ENCODE measurements around the gene DNAJC6. TPM values are rescaled to one million over a fixed set of nuclear protein-coding genes. Genes with fewer than 3 reads are reported as not detected.
A peak's percentile ranks its signal among the peaks of the same experiment; 100 is the strongest.
"Not testable (repeated sequence)": the region's sequence is repeated elsewhere in the genome, so short reads cannot be mapped to it uniquely, and the experiment has no call there.

Gene DNAJC6
- 2.2 and 3.5 TPM in 2 replicates for total RNA-seq (2014; rRNA removed; shearing (Covaris generic))

DNA sequence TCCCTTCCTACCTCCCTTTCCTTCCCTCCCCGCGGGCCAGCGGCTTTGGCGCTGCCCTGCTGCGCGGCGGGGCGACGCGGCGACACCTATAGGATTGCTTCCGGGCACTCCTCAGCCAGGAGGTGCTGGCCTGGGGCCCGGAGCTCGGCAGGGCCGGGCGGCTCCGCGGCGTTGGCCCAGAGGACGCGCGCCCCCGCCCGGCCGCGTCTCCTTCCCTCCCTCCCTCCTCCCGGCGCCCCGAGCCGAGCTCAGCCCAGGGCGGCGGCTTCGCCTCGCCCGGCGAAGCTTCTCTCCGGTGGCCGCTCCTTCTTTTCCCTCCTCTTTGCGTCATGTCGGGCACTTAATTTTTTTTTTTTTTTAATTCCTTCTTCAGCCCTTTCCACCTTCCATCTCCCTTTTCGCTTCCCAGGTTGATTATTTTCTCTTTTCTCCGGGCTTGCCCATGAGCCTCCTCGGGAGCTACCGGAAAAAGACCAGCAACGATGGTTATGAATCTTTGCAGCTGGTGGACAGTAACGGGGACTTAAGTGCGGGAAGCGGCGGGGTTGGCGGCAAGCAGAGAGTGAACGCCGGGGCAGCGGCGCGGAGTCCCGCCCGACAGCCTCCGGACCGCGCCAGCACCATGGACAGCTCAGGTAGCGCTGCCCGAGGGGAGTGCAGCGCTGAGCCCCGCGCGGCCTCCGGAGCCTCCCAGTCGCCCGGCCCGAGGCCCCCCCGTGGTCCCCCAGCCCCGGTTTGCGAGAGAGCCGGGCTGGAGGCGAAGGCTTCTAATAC, at the start of gene DNAJC6:
Gene DNAJC6, plus strand, starts transcription at position 240 of the 774 bp plus-strand sequence. Its CDS starts 203 bp downstream, at position 443.
- peak; percentile 4 for DNase-seq (ENCODE audit: low spot score)

DNA sequence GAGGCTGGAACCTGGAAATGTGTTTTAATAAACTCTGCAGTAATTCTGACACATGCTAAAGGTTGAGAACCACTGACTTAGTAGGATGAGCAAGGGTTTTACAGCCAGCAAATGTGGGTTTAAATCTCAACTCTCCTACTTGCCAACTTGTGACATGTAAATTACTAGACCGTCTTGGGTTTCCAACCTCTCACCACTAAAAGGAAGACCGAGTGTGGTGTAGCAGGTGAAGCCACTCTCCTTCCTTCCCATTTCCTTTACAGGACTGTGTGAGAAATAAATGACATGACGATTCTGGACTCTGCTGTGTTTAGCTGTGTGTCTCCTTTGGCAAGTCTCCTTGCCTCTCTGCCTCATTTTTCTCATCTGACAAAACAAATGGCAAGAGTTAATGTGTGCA, 49.5 kb upstream of the DNAJC6 start:
- DNase-seq (ENCODE audit: low spot score) = no peak

DNA sequence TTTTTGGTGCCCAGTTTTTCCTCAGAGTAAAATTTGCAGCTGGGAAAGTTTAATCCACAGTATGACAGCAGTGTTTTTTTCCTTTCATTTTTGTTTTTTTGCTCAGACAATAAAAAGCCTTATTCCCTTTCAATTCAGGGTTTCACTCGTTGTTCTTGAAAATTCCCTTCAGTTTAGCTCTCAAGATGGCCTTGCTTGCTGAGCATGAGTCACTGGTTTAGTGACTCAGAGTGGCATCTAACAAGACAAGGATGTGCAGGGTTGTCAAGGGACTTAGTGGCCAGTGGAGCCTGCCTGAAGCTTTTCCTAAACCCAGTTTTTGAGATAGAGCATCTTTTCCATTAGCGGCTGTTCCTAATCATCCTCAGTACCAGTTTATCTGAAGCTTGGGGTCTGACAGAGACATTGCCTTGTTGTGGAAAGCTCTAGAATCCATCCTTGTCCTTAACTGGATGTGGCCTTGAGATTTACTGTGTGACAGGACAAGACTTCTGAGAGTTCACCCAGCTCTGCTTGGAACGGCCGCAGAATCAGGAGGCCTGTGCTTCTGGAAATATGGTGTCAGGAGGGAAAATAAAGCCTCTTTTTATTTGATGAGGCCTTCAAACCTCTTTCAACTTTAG, 48.4 kb upstream of the DNAJC6 start:
- DNase-seq (ENCODE audit: low spot score) = peak; percentile 73

DNA sequence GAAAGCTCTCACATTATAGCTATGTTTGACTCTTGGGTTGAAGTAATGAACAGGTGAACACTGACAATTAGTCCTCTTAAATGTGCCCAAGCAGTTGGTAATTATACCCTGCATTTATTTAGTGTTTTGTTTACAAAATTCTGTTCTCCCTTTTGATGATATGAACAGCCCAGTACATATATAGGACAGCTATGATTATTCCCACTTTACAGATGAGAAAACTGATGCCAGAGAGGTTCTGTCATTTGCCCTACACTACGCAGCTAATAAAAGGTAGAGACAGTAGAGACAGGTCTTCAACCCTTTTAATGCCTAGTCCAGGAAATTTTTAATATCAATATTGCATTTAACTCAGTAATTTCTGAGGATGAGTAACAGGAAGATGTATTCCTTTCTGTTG, 46.1 kb upstream of the DNAJC6 start:
- no peak for DNase-seq (ENCODE audit: low spot score)

DNA sequence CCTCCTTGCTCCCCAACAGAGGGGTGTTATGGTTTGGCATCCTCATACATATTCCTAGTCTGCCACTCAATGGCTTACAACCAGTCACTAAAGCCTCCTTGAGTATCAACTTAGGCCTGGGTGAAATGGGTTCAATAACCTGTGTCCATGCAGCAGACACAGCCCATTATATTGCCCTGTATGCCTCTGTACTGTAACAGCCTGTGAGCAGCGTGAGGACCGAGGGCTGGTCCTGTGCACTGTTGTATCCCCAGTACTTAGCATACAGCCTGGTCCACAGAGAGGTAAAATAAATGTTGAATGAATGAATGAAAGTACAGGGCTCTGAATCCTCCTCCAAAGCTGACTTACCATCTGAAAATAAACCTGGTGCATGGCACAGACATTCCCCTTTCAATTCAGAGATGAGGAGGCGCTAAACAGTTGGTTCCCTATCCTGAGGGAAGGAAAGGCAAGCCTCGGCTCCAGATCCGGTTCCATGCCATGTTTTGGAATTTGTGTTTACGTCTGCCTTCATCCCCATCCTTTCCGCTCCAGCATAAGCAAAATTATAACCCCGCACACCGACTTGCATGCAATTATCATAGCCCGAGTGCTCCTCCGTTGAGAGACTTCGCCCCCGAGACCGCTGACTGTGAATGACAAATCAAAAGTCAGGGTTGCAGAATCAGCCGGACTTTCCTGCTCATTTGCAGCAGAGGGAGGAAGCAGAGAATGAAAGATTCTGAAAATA, 45.0 kb upstream of the DNAJC6 start:
- peak; percentile 50 for DNase-seq (ENCODE audit: low spot score)

DNA sequence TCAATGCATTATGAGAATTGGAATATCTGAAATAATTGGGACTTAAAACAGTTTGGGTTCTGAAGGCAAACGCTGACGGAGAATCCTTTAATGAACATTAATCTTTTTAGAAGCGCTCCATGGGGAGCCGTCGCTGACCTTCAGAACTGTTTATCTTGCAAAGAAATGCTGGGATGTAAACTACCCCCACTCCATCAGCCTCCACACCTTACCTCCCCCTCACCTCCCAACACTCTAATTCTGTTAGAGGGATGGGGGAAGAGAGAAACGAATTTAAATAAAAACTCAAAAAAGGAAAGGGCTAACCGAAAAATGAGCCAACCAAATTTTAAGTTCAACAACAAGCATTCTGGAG, 44.1 kb upstream of the DNAJC6 start:
- no peak for DNase-seq (ENCODE audit: low spot score)

DNA sequence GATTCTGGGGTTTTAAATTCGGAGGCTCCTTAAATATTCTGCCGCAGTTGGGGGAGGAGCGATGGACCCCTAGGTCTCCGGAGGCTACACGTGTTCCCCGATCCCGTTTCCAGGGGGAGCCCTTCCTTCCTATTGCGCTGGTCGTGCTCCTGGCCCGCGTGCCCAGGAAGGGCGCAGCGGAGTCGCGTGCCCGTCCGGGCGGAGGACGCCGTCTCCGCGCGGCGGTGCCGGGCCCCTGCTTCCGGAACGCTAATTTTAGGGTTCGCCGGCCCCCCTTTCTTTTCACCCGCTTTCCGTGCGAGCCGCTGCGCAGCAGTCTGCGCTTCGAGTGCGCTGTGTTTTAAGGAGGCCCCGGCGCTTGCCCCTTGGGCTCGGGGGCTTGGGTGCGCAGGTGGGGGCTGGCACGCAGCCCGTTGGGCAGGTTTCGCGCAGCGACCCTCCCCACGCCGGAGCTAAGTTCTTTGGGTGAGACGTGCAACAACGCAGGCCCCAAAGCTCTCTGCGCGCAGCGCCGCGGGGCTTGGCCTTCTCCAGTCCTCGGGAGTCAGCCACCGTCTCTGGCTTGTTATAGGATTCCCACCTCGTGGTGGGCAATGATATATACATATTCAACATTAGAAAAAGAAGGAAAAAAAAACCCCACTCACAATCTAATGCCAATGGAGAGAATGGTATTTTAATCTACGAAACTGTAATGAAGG, 43.5 kb upstream of the DNAJC6 start:
- no peak for DNase-seq (ENCODE audit: low spot score)

DNA sequence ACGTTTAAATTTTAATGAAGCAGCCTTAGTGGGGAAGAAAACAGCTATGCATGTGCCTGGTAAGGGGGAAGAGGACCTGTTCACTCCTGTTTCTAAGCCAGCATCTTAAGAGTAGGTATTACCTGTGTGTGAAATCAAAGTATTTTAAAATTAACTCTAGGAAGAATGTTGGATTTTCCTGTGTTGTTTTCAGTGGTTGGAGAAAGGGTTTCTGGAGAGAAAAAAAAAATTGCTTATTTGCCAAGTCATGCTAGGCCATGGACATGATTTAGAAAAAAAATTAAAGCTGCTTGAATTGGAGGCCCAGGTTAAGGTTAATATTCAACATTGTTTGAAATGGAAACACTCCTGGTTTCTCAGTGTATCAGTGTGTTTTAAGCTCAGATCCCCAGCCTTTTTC, 42.9 kb upstream of the DNAJC6 start:
- DNase-seq (ENCODE audit: low spot score) = no peak

DNA sequence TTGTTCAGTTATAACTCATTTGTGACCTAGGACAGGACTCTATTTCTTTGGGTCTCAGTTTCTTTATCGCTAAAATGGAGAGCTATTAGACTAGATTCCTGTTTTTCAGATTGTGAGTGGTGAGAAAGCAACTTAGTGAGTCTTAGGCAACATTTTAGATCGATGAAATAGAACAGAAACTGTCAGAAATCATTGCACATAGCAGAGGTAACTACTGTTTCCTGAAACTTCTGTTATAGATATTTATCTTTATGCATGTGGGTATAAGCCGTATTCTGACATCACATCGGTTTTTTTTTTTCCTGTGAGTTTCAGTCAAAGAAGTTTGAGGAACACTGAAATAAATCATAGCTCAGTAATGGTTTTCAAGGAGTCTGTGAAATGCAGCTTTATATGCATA, 42.1 kb upstream of the DNAJC6 start:
- DNase-seq (ENCODE audit: low spot score) = no peak

DNA sequence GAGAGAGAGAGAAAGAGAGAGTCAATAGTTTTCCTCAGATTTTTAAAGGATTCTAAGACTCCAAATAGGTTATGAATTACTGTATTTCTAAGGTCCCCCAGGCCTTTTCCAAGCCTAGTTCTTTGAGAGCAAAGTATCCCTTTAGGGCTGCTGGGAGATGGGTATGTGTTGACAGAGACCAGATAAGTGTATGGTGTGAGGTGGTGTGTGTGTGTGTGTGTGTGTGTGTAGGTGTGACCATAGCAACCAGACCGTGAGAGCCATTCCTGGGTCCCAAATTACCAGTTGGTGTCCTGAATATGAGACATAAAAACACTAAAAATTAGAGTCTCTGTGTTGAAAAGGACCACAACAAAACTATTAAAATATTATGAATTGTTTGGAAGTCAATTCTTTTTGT, 41.7 kb upstream of the DNAJC6 start:
- DNase-seq (ENCODE audit: low spot score) = no peak

DNA sequence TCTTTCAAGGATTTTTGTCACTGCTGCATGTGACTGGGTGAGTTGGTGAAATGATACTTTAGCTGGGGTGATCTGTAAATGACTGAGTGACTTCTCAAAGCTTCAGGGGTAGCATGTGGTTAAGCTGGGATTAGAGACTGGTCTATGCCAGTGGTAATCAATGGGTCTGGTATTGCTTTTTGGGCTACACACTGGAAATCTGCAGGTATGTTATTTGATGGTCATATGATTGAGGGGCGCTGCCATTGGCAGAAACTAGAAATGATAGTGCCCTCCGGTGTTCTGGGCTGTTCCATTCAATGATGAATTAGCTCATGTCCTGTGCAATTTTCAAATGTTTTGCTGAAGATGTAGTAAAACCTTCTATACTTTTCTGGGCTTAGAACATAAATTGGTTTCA, 39.7 kb upstream of the DNAJC6 start:
- DNase-seq (ENCODE audit: low spot score) = no peak

DNA sequence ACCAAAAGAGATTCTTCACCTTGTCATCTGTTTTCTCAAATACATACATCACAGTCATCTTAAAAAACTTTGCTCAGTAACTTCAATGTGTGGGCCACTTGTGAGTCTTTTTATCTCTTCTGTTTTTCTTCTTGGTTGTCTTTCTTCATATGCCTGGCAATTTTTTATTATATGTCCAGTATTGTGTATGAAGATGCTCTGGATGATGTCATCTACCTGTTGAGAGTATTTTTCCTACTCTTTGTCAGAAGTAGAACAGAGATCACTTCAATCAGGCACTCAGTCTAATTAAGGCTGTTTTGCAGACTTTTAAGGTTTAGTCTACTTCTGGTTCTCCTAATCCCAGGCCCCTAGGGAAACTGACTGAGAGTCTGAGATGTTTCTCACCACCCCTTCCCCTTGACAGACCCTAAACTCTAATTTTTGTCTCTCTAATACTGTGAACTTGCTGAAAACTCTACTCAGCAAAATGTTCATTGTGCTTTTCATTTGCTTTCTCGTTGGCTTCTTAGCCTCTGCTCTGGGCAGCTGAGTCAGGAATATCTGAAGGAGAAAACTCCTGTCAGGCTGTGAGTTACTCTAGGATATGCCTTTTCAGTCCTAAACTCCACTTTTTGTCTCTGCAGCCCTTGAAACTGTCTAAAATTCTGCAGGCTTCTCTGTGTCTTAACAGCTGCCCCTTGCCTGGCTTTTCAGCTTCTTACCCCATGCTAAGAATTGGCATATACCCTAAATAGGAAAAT, 33.0 kb upstream of the DNAJC6 start:
- DNase-seq (ENCODE audit: low spot score) = no peak

DNA sequence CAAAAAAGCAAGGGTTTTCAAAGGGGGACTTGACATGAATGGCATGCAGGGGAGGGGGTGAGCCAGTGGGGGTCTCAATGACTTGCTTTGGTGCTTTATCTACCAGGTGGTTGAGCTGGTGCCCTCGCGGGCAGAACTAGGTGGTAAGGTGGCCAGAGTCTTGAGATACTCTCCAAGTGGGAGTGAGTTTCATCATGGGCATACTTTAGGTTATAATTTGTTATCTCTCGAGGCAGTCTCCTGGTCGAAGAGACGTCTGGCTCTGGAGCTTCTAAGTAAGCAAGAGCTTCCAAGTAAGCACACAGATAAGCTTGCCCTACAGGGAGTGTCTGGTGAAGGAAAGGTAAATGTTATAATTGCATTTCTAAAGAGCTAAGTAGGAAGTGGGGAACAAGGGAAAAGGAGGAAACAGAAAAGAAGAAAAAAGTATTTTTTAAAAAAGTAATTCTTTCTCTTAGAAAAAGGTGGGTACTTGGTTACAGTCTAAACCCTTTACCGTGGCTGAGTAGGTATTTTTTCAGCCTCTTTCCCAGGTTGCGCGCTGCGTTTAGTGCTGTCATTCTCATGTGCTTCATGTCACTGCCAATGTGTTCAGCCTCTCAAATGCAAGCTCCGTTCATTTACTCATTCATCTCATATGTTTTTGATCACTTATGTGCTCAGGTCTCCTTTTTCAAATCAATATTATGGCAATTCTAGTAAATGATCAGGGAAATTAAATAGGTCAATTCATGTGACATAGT, 31.6 kb upstream of the DNAJC6 start:
- no peak for DNase-seq (ENCODE audit: low spot score)

DNA sequence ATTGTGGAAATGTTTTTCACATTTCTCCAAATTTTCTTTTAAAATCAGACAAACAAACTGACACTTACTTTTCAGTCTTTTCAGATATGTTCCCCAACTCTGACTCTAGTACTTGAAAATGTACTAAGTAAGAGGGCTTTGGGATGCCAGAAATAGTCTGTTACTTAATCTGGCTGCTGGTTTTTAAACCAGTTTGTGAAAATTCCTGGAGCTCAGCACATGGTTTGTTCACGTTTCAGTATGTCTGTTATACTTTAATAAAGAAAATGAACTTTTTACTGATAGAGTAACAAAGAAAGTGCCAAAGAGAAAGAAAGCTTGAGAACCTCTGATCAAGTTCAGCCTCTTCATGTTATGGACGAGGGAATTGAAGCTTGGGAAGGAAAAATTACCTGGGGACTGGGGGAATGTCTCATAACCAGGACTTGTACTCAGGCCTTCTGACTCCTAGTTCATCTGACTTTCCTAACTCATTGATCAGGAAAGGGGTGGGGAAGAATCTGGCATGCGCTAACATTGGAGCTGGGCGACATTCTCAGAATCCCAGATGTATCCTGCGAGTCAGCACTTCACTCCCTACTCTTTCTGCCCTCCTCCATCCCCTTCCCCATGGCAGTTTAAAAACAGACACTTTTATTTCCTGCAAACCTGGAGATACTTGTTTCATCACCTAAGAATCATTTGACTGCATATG, 30.8 kb upstream of the DNAJC6 start:
- DNase-seq (ENCODE audit: low spot score) = no peak

DNA sequence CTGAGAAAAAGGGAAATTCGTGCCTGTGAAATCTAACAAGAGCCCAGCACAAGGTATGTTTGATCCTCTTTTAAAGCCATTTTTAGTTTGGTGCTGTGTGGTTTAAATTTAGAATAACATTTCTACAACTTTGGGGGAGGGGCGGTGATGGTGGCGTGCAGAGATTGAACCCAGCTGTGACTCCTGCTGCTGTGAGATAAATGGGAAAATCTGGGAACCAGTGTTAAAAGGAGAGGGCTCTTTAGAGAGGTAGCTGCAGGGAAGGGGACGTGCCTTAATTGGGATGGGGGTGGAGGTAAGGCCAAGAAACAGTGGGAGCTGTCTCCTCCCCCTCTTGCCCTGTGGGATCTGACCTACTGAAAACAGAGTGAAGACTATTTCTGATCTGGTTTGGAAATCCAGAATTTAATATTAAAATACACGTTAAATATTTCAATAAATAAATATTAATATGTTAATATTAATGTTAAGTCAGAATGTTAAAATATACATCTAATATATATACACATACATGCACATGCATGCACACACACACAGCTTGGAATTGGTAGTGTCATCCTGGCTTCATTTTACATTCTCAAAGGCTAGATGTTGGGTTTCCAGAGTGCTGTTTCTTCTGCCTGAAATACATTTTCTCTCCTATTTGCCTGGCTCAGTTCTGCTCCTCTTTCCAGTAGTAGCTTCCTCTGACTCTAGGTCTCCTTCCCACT, 30.1 kb upstream of the DNAJC6 start:
- no peak for DNase-seq (ENCODE audit: low spot score)

DNA sequence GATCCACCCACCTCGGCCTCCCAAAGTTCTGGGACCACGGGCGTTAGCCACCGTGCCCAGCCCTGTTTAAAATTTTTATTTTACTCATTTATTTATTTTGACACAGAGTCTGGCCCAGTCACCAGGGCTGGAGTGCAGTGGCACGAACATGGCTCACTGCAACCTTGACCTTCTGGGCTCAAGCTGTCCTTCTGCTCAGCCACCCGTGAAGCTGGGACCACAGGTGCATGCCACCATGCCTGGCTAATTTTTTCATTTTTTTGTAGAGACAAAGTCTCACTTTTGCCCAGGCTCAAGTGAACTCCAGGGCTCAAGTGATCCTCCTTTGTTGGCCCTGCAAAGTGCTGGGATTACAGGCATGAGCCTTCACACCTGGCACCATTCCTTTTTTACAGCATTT, 27.5 kb upstream of the DNAJC6 start:
- DNase-seq (ENCODE audit: low spot score) = no peak

DNA sequence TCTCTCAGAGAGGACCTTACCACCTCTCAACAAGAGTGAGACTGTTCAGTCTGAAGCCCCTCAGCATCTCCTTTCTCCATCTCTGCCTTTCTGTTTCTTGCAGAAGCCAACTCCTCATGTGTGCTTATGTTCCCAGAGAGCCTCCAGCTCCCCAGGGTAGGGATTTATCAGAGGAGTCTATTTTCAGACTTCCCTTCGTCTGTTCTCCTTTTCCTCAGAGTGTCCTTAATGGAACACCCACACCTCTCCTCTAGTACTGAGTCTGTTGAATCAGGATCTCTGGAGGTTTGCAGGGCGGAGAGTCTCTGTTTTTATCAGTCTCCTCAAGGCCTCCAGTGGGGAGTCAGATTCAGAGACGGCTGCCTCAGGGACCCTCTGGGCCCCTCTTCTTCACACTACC, 25.1 kb upstream of the DNAJC6 start:
- no peak for DNase-seq (ENCODE audit: low spot score)

DNA sequence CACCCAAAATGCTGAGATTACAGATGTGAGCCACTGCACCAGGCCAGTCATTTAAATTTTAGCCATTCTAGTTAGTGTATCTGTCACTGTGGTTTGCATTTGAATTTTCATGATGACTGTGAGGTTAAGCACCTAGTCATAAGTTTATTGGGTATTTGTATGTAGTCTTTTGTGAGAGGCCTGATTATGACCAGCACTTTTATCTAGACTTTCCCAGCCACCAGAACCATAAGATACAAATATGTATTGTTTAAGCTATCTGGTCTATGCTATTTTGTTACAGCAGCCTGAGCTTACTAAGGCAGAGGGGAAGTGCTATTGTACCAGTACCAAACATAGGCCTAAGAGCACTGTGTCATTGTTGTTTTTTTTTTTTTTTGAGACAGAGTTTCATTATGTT, 19.9 kb upstream of the DNAJC6 start:
- no peak for DNase-seq (ENCODE audit: low spot score)

DNA sequence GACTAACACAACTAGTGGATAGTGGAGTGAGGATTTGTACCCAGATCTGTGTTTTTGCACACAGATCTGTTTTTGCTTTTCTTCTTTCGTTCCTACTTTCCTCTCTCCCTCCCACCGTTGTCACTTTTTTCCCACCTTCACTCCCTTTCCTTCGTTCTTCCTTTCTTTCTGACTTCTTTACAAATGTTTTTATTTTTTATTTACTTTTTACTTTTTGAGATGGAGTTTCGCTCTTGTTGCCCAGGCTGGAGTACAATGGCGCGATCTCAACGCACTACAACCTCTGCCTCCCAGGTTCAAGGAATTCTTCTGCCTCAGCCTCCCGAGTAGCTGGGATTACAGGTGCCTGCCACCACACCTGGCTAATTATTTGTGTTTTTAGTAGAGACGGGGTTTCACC, 17.5 kb upstream of the DNAJC6 start:
- DNase-seq (ENCODE audit: low spot score) = not testable (repeated sequence)
